Common myeloid progenitor, CD34-positive (primary cell): ENCODE measurements around the gene FAU.
A peak's percentile ranks its signal among the peaks of the same experiment; 100 is the strongest.

Source experiments
- CTCF ChIA-PET: fragments of 350-600 bp; sonication (Branson Sonifier 250); formaldehyde crosslinking; loops from one replicate; lab custom pipeline; 2021; ENCODE audit warnings: antibody characterized with exemption; lab: Charles Lee
- POLR2A ChIA-PET: fragments of 350-600 bp; sonication (Branson Sonifier 250); formaldehyde crosslinking; loops from one replicate; lab custom pipeline; 2021; ENCODE audit warnings: antibody characterized with exemption; lab: Charles Lee
- DNase-seq, 3 donors: peaks; one replicate each; pipeline versions ENCODE4 v3.0.0 to v3.0.0-alpha.2; 2013
- H3K27ac ChIP-seq, 2 experiments: 1 replicate in 1 of 2; 2 replicates in 1 of 2; pipeline ENCODE4 v1.7.0; 2013; ENCODE audit warnings: inconsistent platforms in 2 of 2, low read length in 2 of 2, mild to moderate bottlenecking in 2 of 2, low read depth in 1 of 2, moderate library complexity in 1 of 2; ENCODE audit not compliant: severe bottlenecking in 2 of 2, insufficient read depth in 1 of 2, poor library complexity in 1 of 2
- H3K27me3 ChIP-seq, 5 experiments: replicated peaks in 2 of 5; 1 replicate in 3 of 5; 2 replicates in 2 of 5; pipeline versions ENCODE4 v1.6.1 to v1.7.0; 2013; ENCODE audit warnings: low read length in 4 of 5, mild to moderate bottlenecking in 2 of 5, moderate library complexity in 2 of 5, inconsistent platforms in 1 of 5; ENCODE audit not compliant: insufficient read depth in 5 of 5, control insufficient read depth in 4 of 5
- H3K36me3 ChIP-seq, 4 experiments: 1 replicate in 2 of 4; 2 replicates in 2 of 4; pipeline versions ENCODE4 v1.6.1 to v1.7.0; 2013; ENCODE audit warnings: low read length in 3 of 4, control low read depth in 1 of 4, mild to moderate bottlenecking in 1 of 4; ENCODE audit not compliant: control insufficient read depth in 4 of 4, insufficient read depth in 4 of 4
- H3K4me1 ChIP-seq, 4 experiments: 1 replicate in 3 of 4; 2 replicates in 1 of 4; pipeline versions ENCODE4 v1.6.1 to v1.7.1; 2013; ENCODE audit warnings: low read length in 3 of 4, mild to moderate bottlenecking in 3 of 4, control low read depth in 1 of 4, inconsistent platforms in 1 of 4, moderate library complexity in 1 of 4; ENCODE audit not compliant: control insufficient read depth in 4 of 4, insufficient read depth in 4 of 4; ENCODE audit errors: control extremely low read depth in 1 of 4
- H3K4me3 ChIP-seq, 7 experiments: 1 replicate in 4 of 7; 2 replicates in 3 of 7; pipeline versions ENCODE4 v1.5.1 to v1.7.0; 2013; ENCODE audit warnings: mild to moderate bottlenecking in 7 of 7, low read length in 6 of 7, moderate library complexity in 6 of 7, inconsistent platforms in 2 of 7, low read depth in 2 of 7, control low read depth in 1 of 7; ENCODE audit not compliant: insufficient read depth in 4 of 7, control insufficient read depth in 1 of 7; ENCODE audit errors: extremely low read depth in 1 of 7
- H3K9me3 ChIP-seq, 5 experiments: 1 replicate in 4 of 5; 2 replicates in 1 of 5; pipeline versions ENCODE4 v1.6.1 to v1.7.1; 2013; ENCODE audit warnings: low read length in 4 of 5, mild to moderate bottlenecking in 2 of 5, inconsistent platforms in 1 of 5, low read depth in 1 of 5, moderate library complexity in 1 of 5; ENCODE audit not compliant: control insufficient read depth in 4 of 5, insufficient read depth in 2 of 5; ENCODE audit errors: control extremely low read depth in 1 of 5
- WGBS: methylation state at CpG from one replicate; pipeline ENCODE4 v1.1.5; 2013; ENCODE audit not compliant: insufficient coverage; 5-methylcytosine and 5-hydroxymethylcytosine counted together

The FAU gene

GRCh38 chr11:65114538-65115171, 7.3 kb downstream of the FAU start:
- peaks cover 0 to 57% (median 43%) of the 10 kb centered on the region in 4 experiments for H3K4me1 ChIP-seq
- POLR2A ChIA-PET, result no interaction called here

GRCh38 chr11:65113839-65114238, 8.1 kb downstream of the FAU start:
- DNase-seq, result no peak
- POLR2A ChIA-PET, result interaction anchor here (2.8 kb wide), 1 partner anchor 21 kb away, joined by 7 read pairs; the partner anchor contains the start of gene SYVN1
- H3K27me3 ChIP-seq, result no peaks in the 10 kb centered on the region
- H3K9me3 ChIP-seq, result no peaks in the 10 kb centered on the region
- 85% methylated on average over 6 of the region's 6 CpGs for WGBS
- peak overlapping the region in 1 of 2 experiments; percentile 39 for H3K27ac ChIP-seq
- H3K4me3 ChIP-seq, result peak overlapping the region in 1 of 7 experiments; percentile 74
- CTCF ChIA-PET, result interaction anchor here (0.9 to 4.9 kb wide), 10 partner anchors 11 to 181 kb away, joined by 3 to 56 read pairs (median 4); partner anchors contain the start of genes CAPN1 and VPS51
- H3K4me1 ChIP-seq, result peaks cover 0 to 57% (median 43%) of the 10 kb centered on the region in 4 experiments
- H3K36me3 ChIP-seq, result peaks cover 0 to 50% (median 20%) of the 10 kb centered on the region in 4 experiments

More at GRCh38 chr11:65114538-65115171, 7.3 kb downstream of the FAU start:
- Histone ChIP-seq H3K36me3 (peaks cover 0 to 49% (median 18%) of the 10 kb centered on the region in 4 experiments), H3K9me3 (no peaks in the 10 kb centered on the region), H3K4me3 (no peak overlapping the region), H3K27me3 (no peaks in the 10 kb centered on the region), H3K27ac (no peak overlapping the region)
- no peak for DNase-seq
- 97% methylated on average over 11 of the region's 11 CpGs for WGBS
- CTCF ChIA-PET, result interaction anchor here (1.1 to 1.8 kb wide), 5 partner anchors 12 to 181 kb away, joined by 3 to 4 read pairs (median 3); no protein-coding TSS in a partner anchor

GRCh38 chr11:65113361-65113756, 8.6 kb downstream of the FAU start:
- ChIA-PET POLR2A (interaction anchor here (1.0 to 2.8 kb wide), 2 partner anchors 22 to 67 kb away, joined by 3 to 7 read pairs; partner anchors contain the start of gene SYVN1), CTCF (interaction anchor here (0.5 to 4.9 kb wide), 12 partner anchors 8 to 73 kb away, joined by 3 to 56 read pairs (median 4); partner anchors contain the start of genes CAPN1 and VPS51)
- 27% methylated on average over 6 of the region's 14 CpGs for WGBS
- Histone ChIP-seq H3K9me3 (no peaks in the 10 kb centered on the region), H3K27me3 (no peaks in the 10 kb centered on the region), H3K27ac (peak overlapping the region in 1 of 2 experiments; percentile 61), H3K36me3 (peaks cover 0 to 50% (median 22%) of the 10 kb centered on the region in 4 experiments), H3K4me3 (peak overlapping the region in 5 of 7 experiments; percentile 67 to 80 (median 74)), H3K4me1 (peaks cover 0 to 57% (median 43%) of the 10 kb centered on the region in 4 experiments)
- DNase-seq, result peak in 1 of 3 donors; percentile 28

GRCh38 chr11:65112546-65113360, 9.2 kb downstream of the FAU start:
- Histone ChIP-seq H3K4me3 (peak overlapping the region; percentile 52 to 80 (median 74)), H3K9me3 (no peaks in the 10 kb centered on the region), H3K27ac (peak overlapping the region in 1 of 2 experiments; percentile 61), H3K36me3 (peaks cover 0 to 51% (median 24%) of the 10 kb centered on the region in 4 experiments), H3K4me1 (peaks cover 0 to 57% (median 43%) of the 10 kb centered on the region in 4 experiments), H3K27me3 (no peaks in the 10 kb centered on the region)
- ChIA-PET POLR2A (interaction anchor here (1.0 to 2.8 kb wide), 4 partner anchors 17 to 97 kb away, joined by 3 to 7 read pairs (median 4); partner anchors contain the start of genes SYVN1 and VPS51), CTCF (interaction anchor here (0.5 to 4.9 kb wide), 17 partner anchors 8 to 99 kb away, joined by 3 to 56 read pairs (median 4); partner anchors contain the start of genes ARL2, CAPN1, FAU and MRPL49)
- WGBS, result 0% methylated on average over 44 of the region's 57 CpGs
- peak; percentile 61 to 81 (median 76) for DNase-seq

GRCh38 chr11:65111744-65112545, 10.0 kb downstream of the FAU start, which contains the start of gene TM7SF2:
Gene TM7SF2 (plus strand): TSS chr11:65111872. CDS start chr11:65112016, 144 bp downstream.
- H3K27ac ChIP-seq, result peak within 1 kb of the TSS in 1 of 2 experiments; percentile 61
- no peaks in the 10 kb centered on the region for H3K27me3 ChIP-seq
- H3K36me3 ChIP-seq, result peaks cover 0 to 60% (median 29%) of the 10 kb centered on the region in 4 experiments
- CTCF ChIA-PET, result interaction anchor here (0.7 to 4.9 kb wide), 22 partner anchors 8 to 203 kb away, joined by 3 to 56 read pairs (median 4); partner anchors contain the start of genes ARL2, CAPN1, CDC42EP2 and FAU
- POLR2A ChIA-PET, result interaction anchor here (0.7 to 2.8 kb wide), 6 partner anchors 16 to 96 kb away, joined by 3 to 7 read pairs (median 3); partner anchors contain the start of genes SYVN1 and VPS51
- peak; percentile 91 to 95 (median 94) for DNase-seq
- H3K4me1 ChIP-seq, result peaks cover 0 to 51% (median 40%) of the 10 kb centered on the region in 4 experiments
- peak within 1 kb of the TSS; percentile 52 to 80 (median 74) for H3K4me3 ChIP-seq
- H3K9me3 ChIP-seq, result no peaks in the 10 kb centered on the region
- under 1% methylated on average over 52 of the region's 64 CpGs for WGBS
